ENCODE measurements around the gene ITIH1.

ITIH1 gene

GRCh38 chr3:52838561-52839267 is 61.3 kb downstream of the ITIH1 start:
- TF ChIP-seq, protein P1, sequence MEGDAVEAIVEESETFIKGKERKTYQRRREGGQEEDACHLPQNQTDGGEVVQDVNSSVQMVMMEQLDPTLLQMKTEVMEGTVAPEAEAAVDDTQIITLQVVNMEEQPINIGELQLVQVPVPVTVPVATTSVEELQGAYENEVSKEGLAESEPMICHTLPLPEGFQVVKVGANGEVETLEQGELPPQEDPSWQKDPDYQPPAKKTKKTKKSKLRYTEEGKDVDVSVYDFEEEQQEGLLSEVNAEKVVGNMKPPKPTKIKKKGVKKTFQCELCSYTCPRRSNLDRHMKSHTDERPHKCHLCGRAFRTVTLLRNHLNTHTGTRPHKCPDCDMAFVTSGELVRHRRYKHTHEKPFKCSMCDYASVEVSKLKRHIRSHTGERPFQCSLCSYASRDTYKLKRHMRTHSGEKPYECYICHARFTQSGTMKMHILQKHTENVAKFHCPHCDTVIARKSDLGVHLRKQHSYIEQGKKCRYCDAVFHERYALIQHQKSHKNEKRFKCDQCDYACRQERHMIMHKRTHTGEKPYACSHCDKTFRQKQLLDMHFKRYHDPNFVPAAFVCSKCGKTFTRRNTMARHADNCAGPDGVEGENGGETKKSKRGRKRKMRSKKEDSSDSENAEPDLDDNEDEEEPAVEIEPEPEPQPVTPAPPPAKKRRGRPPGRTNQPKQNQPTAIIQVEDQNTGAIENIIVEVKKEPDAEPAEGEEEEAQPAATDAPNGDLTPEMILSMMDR (IDR thresholded peaks at IDR 0.05; ENCODE audit: control insufficient read depth, extremely low read depth, insufficient read depth): no peak
- no peak for DNase-seq (ENCODE audit: low read depth)
- H3K4me3 ChIP-seq (ENCODE audit: low read depth, low read length): no peak overlapping the region

DNA sequence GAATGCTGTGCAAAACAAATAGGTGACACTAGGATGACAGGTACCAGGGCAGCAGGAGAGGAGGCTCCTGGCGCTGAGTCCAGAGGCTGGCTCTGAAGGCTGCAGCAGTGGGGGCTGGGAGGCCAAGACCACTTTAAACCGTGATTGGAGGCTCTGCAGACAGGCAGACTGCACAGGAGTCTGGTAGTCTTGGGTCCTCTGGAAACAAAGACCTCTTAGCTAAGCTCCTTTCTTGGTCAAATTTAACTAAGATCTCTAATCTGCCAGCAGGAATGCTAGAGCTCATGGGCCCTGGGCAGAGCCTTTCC is 61.8 kb downstream of the ITIH1 start:
- no peak overlapping the region for H3K4me3 ChIP-seq (ENCODE audit: low read depth, low read length)
- TF ChIP-seq, protein P1 (IDR thresholded peaks at IDR 0.05; ENCODE audit: control insufficient read depth, extremely low read depth, insufficient read depth): no peak
- no peak for DNase-seq (ENCODE audit: low read depth)

- DNase-seq (ENCODE audit: low read depth): no peak
- TF ChIP-seq, protein P1 (IDR thresholded peaks at IDR 0.05; ENCODE audit: control insufficient read depth, extremely low read depth, insufficient read depth): no peak
- H3K4me3 ChIP-seq (ENCODE audit: low read depth, low read length): no peak overlapping the region
Measured at GRCh38 chr3:52839892-52840545, 62.6 kb downstream of the ITIH1 start.

- DNase-seq (ENCODE audit: low read depth): no peak
- TF ChIP-seq, protein P1 (IDR thresholded peaks at IDR 0.05; ENCODE audit: control insufficient read depth, extremely low read depth, insufficient read depth): no peak
- H3K4me3 ChIP-seq (ENCODE audit: low read depth, low read length): no peak overlapping the region
Measured at GRCh38 chr3:52841211-52841980, 64.0 kb downstream of the ITIH1 start.
